HG03575 (cell line): Measurements from ENCODE around the gene DHRS4L2.
"Not testable (repeated sequence)": the region's sequence is repeated elsewhere in the genome, so short reads cannot be mapped to it uniquely, and the experiment has no call there.

Experiments
- ATAC-seq: cut with Tn5 transposase; IDR thresholded peaks from one replicate; pipeline ENCODE4 v1.9.1; 2021; ENCODE audit not compliant: unreplicated experiment, insufficient number of reproducible peaks, low FRiP score; ENCODE audit errors: extremely low read depth

Gene DHRS4L2

GRCh38 chr14:23988607-23989363 lies at the start of gene DHRS4L2:
DHRS4L2 (plus strand) TSS chr14:23988929; CDS start chr14:23988948, 19 bp downstream.
- peak; percentile 64 for ATAC-seq

GRCh38 chr14:23939607-23940326 lies 49.0 kb upstream of the DHRS4L2 start:
- no peak for ATAC-seq

GRCh38 chr14:23941230-23941629 lies 47.5 kb upstream of the DHRS4L2 start:
- no peak for ATAC-seq

- no peak for ATAC-seq
Observed at GRCh38 chr14:23941669-23942068, 47.1 kb upstream of the DHRS4L2 start.

GRCh38 chr14:23942587-23942986 lies 46.1 kb upstream of the DHRS4L2 start:
- no peak for ATAC-seq

GRCh38 chr14:23949069-23949468 lies 39.7 kb upstream of the DHRS4L2 start:
- not testable (repeated sequence) for ATAC-seq

- no peak for ATAC-seq
Observed at GRCh38 chr14:23950411-23951135, 38.2 kb upstream of the DHRS4L2 start.

- ATAC-seq = not testable (repeated sequence)
Observed at GRCh38 chr14:23951136-23951466, 37.6 kb upstream of the DHRS4L2 start.

- no peak for ATAC-seq
Observed at GRCh38 chr14:23951590-23952201, 37.0 kb upstream of the DHRS4L2 start.

- ATAC-seq = not testable (repeated sequence)
Observed at GRCh38 chr14:23953116-23953463, 35.6 kb upstream of the DHRS4L2 start.

- peak; percentile 57 for ATAC-seq
Observed at GRCh38 chr14:23953464-23954278, 35.1 kb upstream of the DHRS4L2 start, which contains the start of gene DHRS4. DHRS4 (plus strand) TSS chr14:23953770; CDS start chr14:23953789, 19 bp downstream.

GRCh38 chr14:23954279-23954614 lies 34.5 kb upstream of the DHRS4L2 start:
- ATAC-seq = not testable (repeated sequence)

- not testable (repeated sequence) for ATAC-seq
Observed at GRCh38 chr14:23954965-23955364, 33.8 kb upstream of the DHRS4L2 start.

- not testable (repeated sequence) for ATAC-seq
Observed at GRCh38 chr14:23955811-23956210, 32.9 kb upstream of the DHRS4L2 start.

- ATAC-seq = not testable (repeated sequence)
Observed at GRCh38 chr14:23957913-23958569, 30.7 kb upstream of the DHRS4L2 start.

GRCh38 chr14:23960899-23961298 lies 27.8 kb upstream of the DHRS4L2 start:
- not testable (repeated sequence) for ATAC-seq

- not testable (repeated sequence) for ATAC-seq
Observed at GRCh38 chr14:23961704-23962103, 27.0 kb upstream of the DHRS4L2 start.

GRCh38 chr14:23969130-23969480 lies 19.6 kb upstream of the DHRS4L2 start:
- ATAC-seq = not testable (repeated sequence)
